ENCODE measurements around the gene PHF2.
A peak's percentile ranks its signal among the peaks of the same experiment; 100 is the strongest.

The PHF2 gene

GRCh38 chr9:93614830-93615468 lies 38.6 kb downstream of the PHF2 start:
- no peak for TF ChIP-seq CTCF (conservative IDR thresholded peaks at IDR 0.05; ENCODE audit: low read depth)
- CTCF ChIA-PET: interaction anchor here (0.6 kb wide), 1 partner anchor 279 kb away, joined by 3 read pairs; no protein-coding TSS in a partner anchor
- POLR2A ChIA-PET (ENCODE audit: low non-redundant PET): no interaction called here

GRCh38 chr9:93616044-93616443 lies 39.7 kb downstream of the PHF2 start:
- ChIA-PET CTCF (no interaction called here), POLR2A (ENCODE audit: low non-redundant PET) (no interaction called here)
- DNase-seq (ENCODE audit: low spot score): no peak
- TF ChIP-seq CTCF (conservative IDR thresholded peaks at IDR 0.05; ENCODE audit: low read depth): no peak
- H3K27ac ChIP-seq: no peak overlapping the region

More at GRCh38 chr9:93614830-93615468, 38.6 kb downstream of the PHF2 start:
- DNase-seq (ENCODE audit: low spot score): no peak
- no peak overlapping the region for H3K27ac ChIP-seq

- no peak for DNase-seq (ENCODE audit: low spot score)
- no peak overlapping the region for H3K27ac ChIP-seq
- CTCF ChIA-PET: no interaction called here
- TF ChIP-seq CTCF (conservative IDR thresholded peaks at IDR 0.05; ENCODE audit: low read depth): no peak
- POLR2A ChIA-PET (ENCODE audit: low non-redundant PET): no interaction called here
Measured at GRCh38 chr9:93617273-93617672, 40.9 kb downstream of the PHF2 start.

GRCh38 chr9:93619272-93619775 lies 42.9 kb downstream of the PHF2 start:
- TF ChIP-seq CTCF (conservative IDR thresholded peaks at IDR 0.05; ENCODE audit: low read depth): no peak
- no peak for DNase-seq (ENCODE audit: low spot score)
- H3K27ac ChIP-seq: no peak overlapping the region
- ChIA-PET POLR2A (ENCODE audit: low non-redundant PET) (no interaction called here), CTCF (no interaction called here)

- TF ChIP-seq CTCF (conservative IDR thresholded peaks at IDR 0.05; ENCODE audit: low read depth): no peak
- ChIA-PET CTCF (interaction anchor here (0.5 kb wide), 1 partner anchor 62 kb away, joined by 3 read pairs; no protein-coding TSS in a partner anchor), POLR2A (ENCODE audit: low non-redundant PET) (no interaction called here)
- peak overlapping the region; percentile 1; the same call in 1 of the 2 replicates for H3K27ac ChIP-seq
- DNase-seq (ENCODE audit: low spot score): no peak
Measured at GRCh38 chr9:93620041-93620506, 43.7 kb downstream of the PHF2 start.

GRCh38 chr9:93620881-93621820 lies 44.8 kb downstream of the PHF2 start:
- no peak overlapping the region for H3K27ac ChIP-seq
- CTCF ChIA-PET: interaction anchor here (0.5 to 0.6 kb wide), 2 partner anchors 61 to 1485 kb away, joined by 3 read pairs; no protein-coding TSS in a partner anchor
- no peak for DNase-seq (ENCODE audit: low spot score)
- POLR2A ChIA-PET (ENCODE audit: low non-redundant PET): no interaction called here
- TF ChIP-seq CTCF (conservative IDR thresholded peaks at IDR 0.05; ENCODE audit: low read depth): no peak

Measured in RWPE1 (cell line).